HG03565 (cell line): ENCODE measurements around the gene GTPBP3.

Experiments
- ATAC-seq: cut with Tn5 transposase; IDR thresholded peaks from one replicate; pipeline ENCODE4 v1.9.1; 2021; ENCODE audit warnings: mild to moderate bottlenecking, moderate library complexity; ENCODE audit not compliant: unreplicated experiment

GTPBP3 gene

DNA sequence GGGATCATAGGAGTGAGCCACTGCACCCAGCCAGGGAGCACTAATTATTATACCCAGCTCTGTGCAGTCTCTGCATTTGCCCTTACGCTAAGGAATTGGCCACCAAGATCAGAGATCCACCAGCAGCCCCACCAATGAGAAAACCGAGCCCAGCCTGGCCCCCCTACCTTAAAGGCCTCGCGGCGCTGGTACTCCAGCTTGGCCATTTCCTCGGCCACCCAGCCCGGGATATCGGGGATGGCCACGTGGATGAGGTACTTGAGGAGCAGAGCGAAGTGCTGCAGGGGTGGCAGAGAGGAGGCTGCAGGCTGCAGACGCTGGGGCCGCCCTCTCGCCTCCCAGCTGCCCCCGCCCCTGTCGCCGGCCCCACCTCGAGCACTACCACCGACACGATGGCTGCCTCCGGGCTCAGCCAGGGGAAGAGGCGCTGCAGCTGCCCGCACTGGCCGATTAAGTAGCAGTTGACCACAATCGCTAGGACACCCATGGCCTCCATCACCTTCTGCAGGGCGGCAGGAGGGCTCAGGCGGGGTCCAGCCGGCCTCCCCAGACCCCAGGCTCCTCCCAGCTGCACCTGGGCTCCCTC, 10.2 kb upstream of the GTPBP3 start:
- no peak for ATAC-seq

DNA sequence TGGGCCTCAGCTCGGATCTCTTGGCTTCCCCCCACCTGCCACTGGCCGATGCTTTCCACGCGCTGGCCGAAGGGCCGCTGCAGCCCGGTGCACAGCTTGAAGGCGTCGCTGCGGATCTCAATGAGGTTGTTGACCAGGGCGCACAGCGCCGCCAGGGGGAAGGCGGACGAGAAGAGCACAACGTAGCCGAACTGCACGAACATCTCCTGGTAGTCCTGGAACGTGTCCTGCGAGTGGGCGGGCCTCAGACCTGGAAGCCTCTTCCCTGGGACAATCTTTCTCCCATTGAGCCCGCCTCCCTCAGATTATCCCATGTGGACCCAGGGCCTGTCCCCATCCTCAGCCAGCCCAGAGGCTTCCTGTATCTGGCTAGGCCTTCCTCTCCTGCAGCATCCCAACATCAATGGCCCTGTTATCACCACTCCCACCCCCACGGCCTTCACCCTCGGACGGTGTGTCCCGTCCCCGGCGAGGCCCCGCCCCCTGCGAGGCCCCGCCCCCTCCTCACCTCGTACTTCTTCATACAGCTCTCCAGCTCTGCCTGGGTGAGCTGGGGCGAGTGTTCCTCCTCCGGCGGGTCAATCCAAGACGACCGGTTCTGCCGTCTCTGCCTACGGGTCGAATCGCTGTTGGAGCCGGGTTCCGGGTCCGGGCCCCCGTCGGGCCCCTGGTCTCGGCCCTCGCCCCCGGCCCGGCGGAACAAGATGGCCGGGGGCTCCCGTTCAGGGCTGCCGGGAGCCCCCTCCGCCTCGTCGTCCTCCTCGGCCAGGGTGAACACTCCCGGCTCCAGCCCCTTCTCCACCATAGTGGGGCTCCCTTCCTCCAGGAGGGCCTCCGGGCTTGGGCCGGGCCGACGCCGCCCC, 9.5 kb upstream of the GTPBP3 start:
- no peak for ATAC-seq

DNA sequence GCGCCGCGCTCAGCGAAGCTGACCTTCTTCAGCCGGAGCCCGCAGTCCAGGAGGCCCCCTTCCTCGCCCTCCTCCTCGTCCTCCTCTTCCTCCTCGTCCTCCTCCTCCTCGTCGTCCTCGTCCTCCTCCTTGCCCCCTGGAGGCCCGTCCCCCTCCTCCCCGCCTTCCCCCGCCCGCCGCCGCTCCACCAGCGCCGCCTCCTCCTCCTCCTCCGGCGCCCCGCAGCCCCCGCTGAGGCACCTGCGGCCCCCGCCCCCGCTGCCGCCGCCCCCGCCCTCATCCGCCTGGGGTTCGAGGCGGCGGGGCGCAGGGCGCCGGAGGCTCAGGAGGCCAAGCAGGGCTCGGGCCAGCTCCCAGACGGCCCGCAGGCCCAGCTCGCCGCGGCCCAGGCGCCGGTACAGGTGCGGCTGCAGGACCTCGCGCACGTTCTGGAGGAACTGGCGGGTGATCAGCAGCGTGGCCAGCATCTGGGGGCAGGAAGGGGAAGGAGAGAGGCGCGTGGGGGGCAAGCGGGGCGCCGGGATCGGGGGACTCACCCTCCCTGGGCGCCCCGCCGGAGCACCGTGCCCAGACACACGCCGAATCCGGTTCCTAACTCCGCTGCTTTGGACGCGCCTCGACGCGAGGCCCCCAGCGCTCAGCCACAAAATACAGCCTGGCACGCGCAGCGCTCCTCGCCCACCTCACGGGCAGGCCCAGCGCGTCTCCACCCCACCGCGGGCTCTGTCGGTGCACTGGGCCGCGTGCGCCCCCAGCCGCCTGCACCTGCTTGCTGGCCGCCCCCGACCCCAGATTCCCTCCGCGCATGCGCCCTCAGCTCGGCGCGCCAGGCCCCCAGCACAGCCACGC, 8.6 kb upstream of the GTPBP3 start:
- no peak for ATAC-seq

DNA sequence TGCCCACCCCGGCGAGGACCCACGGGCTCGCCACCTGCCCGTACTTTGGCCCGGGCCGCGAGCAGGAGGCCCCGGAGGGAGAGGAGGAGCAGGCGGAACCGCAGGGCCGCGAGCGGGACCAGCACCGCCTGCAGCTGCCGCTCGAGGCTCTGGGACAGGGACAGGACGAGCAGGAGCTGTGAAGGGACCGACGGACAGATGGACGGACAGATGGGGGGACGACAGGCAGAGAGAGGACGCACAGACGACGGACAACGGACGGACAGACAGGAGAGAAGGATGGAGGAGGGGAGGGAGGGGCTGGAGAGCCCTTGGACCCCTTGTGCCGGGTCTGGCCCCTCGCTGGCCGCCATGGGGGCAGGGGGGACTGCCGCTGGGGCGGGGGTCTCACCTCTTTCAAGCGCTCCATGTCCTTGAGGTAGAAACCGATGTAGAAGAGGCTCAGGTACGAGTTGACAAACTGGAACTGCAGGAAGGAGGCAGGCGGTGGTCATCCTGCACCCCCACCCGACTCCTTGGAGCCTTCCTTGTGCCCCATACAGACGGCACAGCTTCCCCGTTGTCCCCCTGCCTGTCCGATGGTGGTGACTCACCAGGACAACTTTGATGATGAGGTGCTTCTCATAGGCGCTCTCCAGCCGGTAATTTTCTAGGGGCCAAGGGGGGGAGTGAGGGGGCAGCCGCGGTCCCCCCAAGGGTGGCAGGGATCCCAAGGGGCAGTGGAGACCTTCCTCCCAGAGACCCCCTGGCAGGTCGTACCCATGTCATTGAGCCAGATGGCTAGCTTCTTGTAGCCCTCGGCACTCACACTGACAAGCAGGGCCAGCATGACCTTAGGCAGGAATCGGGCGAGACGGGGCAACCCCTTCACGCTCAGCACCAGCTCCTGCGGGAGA, 7.7 kb upstream of the GTPBP3 start:
- no peak for ATAC-seq

DNA sequence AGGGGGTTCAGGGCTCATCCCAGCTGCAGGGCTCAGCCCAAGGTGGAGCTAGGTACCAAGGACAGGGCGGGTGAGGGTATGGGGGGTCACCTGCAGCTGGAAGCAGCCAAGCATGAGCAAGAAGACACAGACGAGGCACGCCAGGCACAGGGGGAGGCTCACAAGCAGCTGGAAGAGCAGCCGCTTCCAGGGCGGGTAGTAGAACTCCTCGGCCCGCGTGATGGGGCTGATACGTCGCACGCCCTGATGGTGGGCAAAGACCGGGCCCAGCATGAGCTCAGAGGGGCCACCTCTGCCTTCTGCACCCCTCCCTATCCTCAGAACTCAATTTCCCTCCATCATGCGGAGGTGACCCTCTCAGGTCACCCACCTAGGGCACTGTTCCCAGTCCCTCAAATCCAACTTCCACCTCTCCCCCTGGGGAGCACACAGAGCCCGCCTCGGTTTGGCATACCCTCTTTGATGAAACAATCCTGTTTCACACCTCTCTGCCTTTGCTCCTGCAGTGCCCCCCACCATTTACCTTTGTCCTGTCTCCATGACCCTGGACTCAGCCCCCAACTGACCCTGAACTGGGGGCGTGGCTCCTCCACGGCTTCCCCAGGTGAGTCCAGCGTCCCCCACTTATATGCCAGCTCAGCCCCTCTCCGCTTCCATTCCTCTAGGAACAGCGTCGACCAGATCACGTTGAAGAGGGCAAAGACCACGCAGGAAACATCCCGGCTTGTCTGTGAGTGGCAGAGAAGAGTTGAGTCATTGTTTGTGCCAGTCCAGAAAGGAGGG, 6.9 kb upstream of the GTPBP3 start:
- ATAC-seq: no peak

DNA sequence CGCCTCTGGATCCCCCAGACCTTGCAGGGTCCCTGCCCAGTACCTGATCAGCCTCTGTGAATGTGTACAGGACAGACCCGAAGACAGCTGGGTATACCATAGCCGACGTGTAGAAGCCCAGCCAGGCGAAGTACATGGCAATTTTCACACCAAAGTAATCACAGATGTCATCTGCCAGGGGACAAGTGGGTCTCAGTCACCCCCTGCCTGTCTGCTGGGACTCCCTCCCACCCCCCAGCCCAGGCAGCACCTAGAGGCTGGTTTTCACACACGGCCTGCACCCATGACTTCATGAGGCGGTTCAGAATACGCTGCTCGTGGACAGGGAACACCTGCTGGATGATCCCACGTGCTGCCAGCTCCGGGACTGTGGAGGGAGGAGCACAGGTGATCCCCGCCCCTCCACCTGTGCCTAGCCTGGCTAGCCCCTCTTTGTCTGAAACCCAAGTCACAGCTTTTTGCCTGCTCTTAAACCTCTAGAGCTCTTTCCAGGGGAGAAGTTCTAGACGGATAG, 6.3 kb upstream of the GTPBP3 start:
- no peak for ATAC-seq

DNA sequence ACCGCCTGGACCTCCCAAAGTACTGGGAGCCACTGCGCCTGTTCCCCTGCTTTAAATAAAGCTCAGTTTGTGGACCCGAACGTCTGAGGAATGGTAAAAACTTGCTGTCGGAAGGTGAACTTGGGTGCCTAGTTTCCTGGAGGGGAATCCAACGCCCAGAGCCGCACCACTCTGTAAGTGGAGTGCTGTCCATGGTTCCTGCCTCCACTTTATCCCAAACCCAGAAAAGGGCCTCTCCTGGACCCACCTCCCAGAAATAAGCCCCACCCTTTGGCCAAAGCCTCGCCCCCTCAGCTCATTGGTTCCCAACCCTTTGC, 5.0 kb upstream of the GTPBP3 start:
- no peak for ATAC-seq

DNA sequence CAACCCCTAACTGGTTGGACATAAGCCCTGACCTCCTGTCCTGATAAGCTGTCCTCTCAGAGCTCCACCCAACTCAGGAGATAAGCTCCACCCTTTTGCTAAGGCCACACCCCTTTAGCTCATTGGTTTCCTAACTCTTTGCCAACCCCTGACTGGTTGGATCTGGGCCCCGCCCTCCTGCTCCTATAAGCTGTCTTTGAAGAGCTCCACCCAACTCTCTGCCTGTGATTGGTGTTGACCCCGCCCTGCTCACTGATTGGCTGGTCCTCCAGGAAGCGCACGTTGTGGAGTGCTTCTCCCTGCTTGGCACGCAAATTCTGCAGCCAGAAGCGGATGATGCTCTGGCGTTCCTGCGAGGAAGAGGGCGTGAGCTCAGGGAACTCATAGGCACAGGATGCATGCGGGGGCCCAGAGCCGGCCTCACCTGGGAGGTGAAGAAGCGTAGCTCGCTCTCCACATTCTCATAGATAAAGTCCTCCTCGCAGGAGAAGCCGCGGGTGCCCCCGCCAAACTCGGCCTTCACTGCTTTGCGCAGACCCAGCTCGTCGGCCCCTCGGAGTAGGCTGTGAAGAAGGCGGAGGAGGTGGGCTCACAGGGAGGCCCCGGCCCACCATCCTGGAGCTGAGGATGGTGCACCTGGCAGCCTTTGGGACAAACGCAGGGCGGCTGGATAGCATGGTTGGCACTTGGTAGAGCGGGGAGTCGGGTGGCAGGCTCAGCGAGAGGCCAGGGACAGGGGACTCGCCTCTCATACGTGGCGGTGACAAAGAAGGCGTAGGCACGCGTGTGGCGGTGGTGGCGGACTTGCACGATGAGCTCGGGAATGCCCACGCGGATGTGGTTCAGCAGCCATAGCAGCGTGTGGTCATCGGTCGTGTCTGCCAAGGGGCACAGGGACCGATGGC, 4.4 kb upstream of the GTPBP3 start:
- ATAC-seq: no peak

DNA sequence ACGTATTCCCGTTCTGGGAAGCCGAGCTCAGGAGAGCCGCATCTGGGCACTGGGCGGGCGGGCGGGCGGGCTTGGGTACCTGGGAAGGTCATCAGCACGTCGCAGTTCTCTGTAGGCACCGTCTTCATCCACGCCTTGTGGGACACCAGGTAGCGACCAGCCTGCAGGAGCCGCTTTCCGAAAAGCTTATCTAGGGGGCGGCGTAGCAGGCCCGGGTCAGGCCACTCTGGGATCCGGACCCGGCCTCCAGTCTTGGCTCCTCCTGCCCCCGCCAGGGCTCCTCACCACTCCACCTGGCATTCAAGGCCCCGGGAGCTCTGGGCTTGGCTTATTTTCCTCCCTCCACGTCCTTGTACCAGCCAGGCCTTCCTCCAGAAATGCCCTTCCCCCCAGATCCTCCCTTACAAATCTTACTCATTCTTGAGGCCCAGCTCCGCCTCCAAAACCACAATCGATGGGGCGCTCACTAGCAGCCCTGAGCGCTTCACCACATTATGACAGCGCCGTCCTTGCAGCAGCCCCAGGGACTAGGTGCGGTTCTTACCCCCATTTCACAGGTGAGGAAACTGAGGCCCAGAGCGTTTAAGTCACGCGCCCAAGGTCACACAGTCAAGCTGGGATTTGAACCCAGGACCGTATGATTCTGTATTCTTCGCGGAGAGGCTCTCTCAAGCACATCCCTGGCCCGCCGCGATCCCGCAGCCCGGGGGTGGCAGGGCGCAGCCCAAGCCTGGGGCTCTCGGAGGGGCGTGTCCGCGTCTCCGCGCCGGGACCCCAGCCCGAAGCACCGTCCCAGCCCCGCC, 3.5 kb upstream of the GTPBP3 start:
- ATAC-seq: no peak

DNA sequence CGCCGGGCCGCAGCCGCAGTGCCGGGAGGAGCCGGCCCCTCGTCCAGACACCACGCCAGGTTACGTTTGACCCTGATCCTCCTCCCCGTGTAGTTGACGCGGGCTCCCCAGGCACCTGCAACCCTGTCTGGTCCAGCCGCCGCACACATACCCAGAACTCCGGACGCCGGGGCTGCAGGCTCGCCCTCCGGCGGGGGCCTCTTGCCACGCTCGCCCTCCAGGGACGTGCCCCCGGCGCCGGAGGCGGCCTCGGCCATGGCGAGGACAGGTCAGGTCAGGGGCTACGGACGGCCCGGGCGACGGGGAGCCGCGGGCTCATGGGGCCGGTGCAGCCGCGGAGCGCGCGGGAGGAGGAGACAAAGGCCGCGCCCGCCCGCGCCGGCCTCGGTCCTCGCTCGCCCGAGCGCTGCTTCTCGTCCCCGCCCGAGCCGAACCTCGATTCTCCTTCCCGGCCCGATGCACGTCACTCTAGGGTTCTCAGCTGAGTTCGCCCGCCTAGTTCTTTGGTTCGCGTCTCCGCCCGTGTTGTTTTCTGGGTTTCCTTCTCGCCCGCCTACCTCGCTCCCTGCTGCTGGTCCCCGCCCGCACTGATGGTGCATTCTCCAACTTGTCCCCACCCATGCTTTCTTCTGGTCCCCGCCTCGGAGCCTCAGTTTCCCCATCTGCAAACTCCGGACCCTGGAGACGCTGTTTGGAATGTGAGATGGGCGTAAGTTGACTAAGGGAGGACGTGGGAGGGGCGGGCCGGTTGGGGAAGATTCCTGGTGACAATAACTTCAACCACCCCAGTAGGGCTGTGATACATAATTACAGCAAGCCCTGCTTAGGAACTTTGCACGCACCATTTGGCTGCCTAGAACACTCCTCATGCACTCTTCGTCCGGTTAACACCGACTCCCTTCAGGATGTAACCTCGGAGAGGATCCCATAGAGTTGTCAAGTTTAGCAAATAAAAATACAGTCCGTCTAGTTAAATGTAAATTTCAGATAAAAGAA, 2.6 kb upstream of the GTPBP3 start, which contains the start of gene ANO8:
TSS of gene ANO8 (minus strand) at position 442 of the 996 bp plus-strand sequence. CDS start at position 257, 185 bp downstream.
- peak; percentile 27 for ATAC-seq

DNA sequence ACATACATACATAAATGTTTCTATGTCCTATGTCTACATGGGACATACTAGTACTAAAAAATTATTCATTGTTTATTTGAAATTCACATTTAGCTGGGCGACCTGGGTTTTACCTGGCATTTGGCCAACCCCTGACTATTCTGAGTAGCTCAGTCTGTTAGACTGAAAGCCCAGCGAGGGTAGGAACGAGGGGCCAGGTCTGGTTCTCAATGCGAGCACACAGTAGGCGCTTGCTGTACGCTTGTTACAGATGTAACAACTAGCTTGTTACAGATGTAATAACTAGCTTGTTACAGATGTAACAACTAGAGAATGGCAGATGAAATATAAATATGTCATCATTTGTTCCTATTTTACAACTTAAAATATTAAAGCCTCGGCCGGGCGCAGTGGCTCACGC, 1.8 kb upstream of the GTPBP3 start:
- ATAC-seq: no peak

DNA sequence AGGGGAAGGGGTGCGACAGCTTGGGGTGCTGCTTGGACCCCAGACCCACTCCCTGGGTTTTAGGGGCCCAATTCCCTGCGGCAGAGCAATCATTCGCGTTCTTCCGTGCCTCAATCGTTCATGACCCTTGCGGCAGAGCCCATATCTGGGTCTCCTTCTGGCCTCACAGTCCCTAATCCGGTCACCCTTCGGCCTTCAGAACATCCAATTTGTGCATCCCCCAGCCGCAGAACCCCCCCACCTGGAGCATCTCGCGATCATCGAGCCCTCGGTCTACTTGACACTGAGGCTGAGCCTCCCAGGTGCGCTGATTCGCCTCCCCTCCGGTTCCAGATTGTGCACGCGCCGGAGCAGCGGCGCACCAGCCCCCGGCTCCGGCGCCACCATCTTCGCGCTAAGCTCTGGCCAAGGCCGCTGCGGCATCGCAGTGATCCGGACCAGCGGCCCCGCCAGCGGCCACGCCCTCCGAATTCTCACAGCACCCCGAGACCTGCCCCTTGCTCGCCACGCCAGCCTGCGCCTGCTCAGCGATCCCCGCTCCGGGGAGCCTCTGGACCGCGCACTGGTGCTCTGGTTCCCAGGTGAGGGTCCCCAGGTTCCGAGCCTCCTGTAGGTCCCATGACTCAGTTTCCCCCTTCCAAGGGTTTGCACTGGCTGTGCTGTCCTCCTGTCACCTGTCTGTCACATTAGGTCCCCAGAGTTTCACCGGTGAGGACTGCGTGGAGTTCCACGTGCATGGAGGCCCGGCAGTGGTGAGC, 501 bp downstream of the GTPBP3 start:
- no peak for ATAC-seq

DNA sequence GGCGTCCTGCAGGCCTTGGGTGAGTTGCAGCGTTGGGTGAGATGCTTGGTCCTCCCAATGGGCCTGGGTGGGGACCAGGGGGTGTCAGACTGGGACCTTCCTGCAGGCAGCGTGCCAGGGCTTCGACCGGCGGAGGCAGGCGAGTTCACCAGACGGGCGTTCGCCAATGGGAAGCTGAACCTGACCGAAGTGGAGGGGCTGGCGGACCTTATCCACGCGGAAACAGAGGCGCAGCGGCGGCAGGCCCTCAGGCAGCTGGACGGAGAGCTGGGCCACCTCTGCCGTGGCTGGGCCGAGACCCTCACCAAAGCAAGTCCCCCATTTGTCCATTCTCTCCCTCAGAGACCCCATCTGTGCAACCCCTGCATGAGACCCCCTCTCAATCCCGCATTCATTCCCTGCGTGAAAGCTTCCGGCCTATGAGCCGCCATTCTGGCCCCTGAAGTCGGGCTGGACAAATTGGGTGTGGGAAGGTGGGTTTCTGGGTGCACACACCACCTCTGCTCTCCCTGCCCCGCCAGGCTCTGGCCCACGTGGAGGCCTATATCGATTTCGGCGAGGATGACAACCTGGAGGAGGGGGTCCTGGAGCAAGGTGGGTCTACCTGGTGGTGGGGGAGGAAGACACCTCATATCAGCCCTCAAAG, 1.2 kb downstream of the GTPBP3 start:
- ATAC-seq: no peak

DNA sequence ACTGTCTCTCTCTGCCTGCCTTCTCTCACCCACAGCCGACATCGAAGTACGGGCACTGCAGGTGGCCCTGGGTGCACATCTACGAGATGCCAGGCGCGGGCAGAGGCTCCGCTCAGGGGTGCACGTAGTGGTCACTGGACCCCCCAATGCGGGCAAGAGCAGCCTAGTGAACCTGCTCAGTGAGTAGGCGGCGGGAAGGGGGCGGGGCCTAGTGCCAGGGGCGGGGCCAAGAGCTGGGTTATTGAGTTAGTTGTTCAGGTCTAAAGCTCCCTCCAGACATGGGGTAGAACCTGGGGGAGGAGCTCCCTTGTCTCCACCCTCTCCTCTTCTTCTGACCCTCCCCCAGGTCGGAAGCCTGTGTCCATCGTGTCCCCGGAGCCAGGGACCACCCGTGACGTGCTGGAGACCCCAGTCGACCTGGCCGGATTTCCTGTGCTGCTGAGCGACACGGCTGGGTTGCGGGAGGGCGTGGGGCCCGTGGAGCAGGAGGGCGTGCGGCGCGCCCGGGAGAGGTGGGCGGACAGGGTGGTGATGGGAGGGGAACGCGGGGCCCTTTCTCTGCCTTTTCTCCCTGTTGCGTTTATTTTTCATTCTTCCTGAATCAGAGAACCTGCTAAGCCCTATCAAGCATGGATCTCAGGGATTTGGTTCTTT, 1.9 kb downstream of the GTPBP3 start:
- no peak for ATAC-seq

DNA sequence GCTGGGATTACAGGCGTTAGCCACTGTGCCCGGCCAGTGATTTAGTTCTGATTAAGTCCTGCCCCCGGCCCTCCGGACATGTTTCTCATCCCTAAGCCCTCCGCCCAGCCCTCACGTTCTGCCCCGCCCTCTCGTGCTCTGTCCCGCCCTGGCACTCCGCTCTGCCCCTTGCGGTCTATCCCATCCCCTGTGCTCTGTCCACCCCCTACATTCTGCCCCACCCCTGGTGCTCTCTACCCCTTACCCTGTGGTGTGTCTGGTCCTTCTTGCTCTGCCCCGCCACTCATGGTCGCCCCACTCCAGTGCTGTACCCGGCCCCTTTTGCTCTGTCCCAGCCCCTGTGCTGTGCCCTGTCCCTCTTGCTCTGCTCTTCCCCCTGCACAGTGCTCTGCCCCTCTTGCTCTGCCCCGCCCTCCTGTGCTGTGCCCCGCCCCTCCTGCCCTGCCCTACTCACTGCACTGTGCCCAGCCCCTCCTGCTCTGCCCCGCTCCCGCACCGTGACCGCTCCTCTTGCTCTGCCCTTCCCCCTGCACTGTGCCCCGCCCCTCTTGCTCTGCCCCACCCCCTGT, 3.0 kb downstream of the GTPBP3 start:
- ATAC-seq: no peak
